Loucy (cell line): ENCODE results near the gene FANCE.

Experiments
- H2AFZ ChIP-seq: fragments of 200-600 bp; sonication (generic); 2 replicates; pipeline ENCODE4 v1.6.0; 2016; ENCODE audit warnings: antibody characterized with exemption, mild to moderate bottlenecking, low read length, moderate library complexity
- H3F3A ChIP-seq: fragments of 200-600 bp; 2 replicates; pipeline ENCODE4 v1.6.0; 2016; ENCODE audit warnings: antibody characterized with exemption, low read depth, mild to moderate bottlenecking
- H3K27me3 ChIP-seq: fragments of 200-600 bp; sonication (generic); 2 replicates; pipeline ENCODE4 v1.6.1; 2014; ENCODE audit warnings: low read length, mild to moderate bottlenecking; ENCODE audit not compliant: insufficient read depth, poor library complexity, severe bottlenecking
- H3K36me3 ChIP-seq: fragments of 200-600 bp; sonication (generic); 2 replicates; pipeline ENCODE4 v1.6.1; 2016; ENCODE audit warnings: low read length; ENCODE audit not compliant: insufficient read depth
- H3K4me1 ChIP-seq: fragments of 200-600 bp; sonication (generic); 2 replicates; pipeline ENCODE4 v1.5.1; 2014; ENCODE audit warnings: low read length, mild to moderate bottlenecking; ENCODE audit not compliant: insufficient read depth, poor library complexity, severe bottlenecking
- H3K4me2 ChIP-seq: fragments of 200-600 bp; sonication (generic); 2 replicates; pipeline ENCODE4 v1.6.0; 2014; ENCODE audit warnings: antibody characterized with exemption, low read length, low read depth, mild to moderate bottlenecking; ENCODE audit not compliant: poor library complexity, severe bottlenecking
- H3K4me3 ChIP-seq: fragments of 200-600 bp; sonication (generic); 2 replicates; pipeline ENCODE4 v1.5.1; 2014; ENCODE audit warnings: low read length, mild to moderate bottlenecking, mixed read lengths; ENCODE audit not compliant: poor library complexity, severe bottlenecking
- H3K79me2 ChIP-seq: fragments of 200-600 bp; sonication (generic); 2 replicates; pipeline ENCODE4 v1.6.1; 2014; ENCODE audit warnings: low read length; ENCODE audit not compliant: insufficient read depth
- H3K9ac ChIP-seq: fragments of 200-600 bp; sonication (generic); 2 replicates; pipeline ENCODE4 v1.6.0; 2014; ENCODE audit warnings: mild to moderate bottlenecking, low read depth, low read length, moderate library complexity; ENCODE audit not compliant: poor library complexity, severe bottlenecking
- H3K9me2 ChIP-seq: fragments of 200-600 bp; sonication (generic); replicated peaks from 2 replicates; pipeline ENCODE4 v1.6.1; 2016; ENCODE audit warnings: low read depth, low read length, mixed read lengths
- H3K9me3 ChIP-seq: fragments of 200-600 bp; sonication (generic); 2 replicates; pipeline ENCODE4 v1.6.1; 2014; ENCODE audit warnings: mild to moderate bottlenecking, antibody characterized with exemption, low read length, low read depth; ENCODE audit not compliant: insufficient read depth
- H4K20me1 ChIP-seq: fragments of 200-600 bp; sonication (generic); 2 replicates; pipeline ENCODE4 v1.6.0; 2014; ENCODE audit warnings: antibody characterized with exemption, low read length, mild to moderate bottlenecking; ENCODE audit not compliant: insufficient read depth, poor library complexity, severe bottlenecking
- EZH2phosphoT487 ChIP-seq: fragments of 200-600 bp; IDR thresholded peaks from 2 replicates; pipeline ENCODE4 v1.6.1; 2018; ENCODE audit warnings: antibody characterized with exemption, mild to moderate bottlenecking, moderate library complexity, borderline replicate concordance
- TF ChIP-seq, protein P1 (sequence below): fragments of 200-600 bp; sonication (generic); conservative IDR thresholded peaks from 2 replicates; pipeline ENCODE4 v1.5.1; 2014; ENCODE audit warnings: mild to moderate bottlenecking, antibody characterized with exemption, low read length

FANCE gene

DNA sequence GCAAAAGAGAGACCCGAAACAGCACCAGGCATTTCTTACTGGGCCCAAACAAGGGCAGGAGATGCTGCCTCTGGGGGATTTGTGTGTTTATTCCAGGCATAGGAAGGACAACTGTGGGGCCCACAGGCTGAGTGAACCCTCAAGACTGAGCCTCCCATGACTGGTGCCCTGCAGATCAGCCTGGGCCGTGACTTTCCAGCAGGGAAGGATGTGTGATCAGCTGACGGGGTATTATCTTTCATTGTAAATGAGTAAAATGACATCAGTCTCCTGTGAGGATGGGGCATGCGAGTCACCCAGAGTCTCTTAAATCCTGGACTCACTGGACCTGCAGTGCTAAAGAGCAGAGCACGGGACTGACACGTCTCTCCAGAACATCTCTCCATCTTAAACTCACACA, 48.6 kb downstream of the FANCE start:
- Histone ChIP-seq H3K4me1 (peaks cover 6% of the 10 kb centered on the region), H3K4me3 (no peak overlapping the region), H3K4me2 (no peak overlapping the region), H3K9me2 (no peaks in the 10 kb centered on the region), H3K79me2 (no peaks in the 10 kb centered on the region), H3K9me3 (no peaks in the 10 kb centered on the region), H3K27me3 (peaks cover 10% of the 10 kb centered on the region), H4K20me1 (no peaks in the 10 kb centered on the region), H3F3A (no peaks in the 10 kb centered on the region), H2AFZ (no peak overlapping the region), H3K9ac (no peak overlapping the region), H3K36me3 (no peaks in the 10 kb centered on the region)
- TF ChIP-seq EZH2phosphoT487: no peak
- TF ChIP-seq, protein P1, sequence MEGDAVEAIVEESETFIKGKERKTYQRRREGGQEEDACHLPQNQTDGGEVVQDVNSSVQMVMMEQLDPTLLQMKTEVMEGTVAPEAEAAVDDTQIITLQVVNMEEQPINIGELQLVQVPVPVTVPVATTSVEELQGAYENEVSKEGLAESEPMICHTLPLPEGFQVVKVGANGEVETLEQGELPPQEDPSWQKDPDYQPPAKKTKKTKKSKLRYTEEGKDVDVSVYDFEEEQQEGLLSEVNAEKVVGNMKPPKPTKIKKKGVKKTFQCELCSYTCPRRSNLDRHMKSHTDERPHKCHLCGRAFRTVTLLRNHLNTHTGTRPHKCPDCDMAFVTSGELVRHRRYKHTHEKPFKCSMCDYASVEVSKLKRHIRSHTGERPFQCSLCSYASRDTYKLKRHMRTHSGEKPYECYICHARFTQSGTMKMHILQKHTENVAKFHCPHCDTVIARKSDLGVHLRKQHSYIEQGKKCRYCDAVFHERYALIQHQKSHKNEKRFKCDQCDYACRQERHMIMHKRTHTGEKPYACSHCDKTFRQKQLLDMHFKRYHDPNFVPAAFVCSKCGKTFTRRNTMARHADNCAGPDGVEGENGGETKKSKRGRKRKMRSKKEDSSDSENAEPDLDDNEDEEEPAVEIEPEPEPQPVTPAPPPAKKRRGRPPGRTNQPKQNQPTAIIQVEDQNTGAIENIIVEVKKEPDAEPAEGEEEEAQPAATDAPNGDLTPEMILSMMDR: no peak

DNA sequence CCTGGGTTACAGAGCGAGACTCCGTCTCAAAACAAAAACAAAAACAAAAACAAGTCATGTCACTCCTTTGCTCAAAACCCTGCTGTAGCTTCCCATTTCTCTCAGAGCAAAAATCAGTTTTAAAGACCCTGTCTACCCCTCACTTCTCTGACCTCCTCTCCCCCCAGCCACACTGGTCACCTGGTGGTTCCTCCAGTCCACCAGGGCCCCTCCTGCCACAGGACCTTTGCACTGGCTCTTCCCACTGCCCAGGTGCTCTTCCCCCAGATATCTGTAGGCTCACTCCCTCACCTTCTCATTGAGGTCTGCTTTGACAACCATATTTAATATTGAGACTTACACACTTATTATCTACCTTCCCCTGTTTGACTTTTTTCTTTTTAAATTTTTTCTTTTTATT, 49.6 kb downstream of the FANCE start:
- H3K9me2 ChIP-seq: no peaks in the 10 kb centered on the region
- H3K4me2 ChIP-seq: no peak overlapping the region
- H3K4me1 ChIP-seq: peaks cover 6% of the 10 kb centered on the region
- peaks cover 10% of the 10 kb centered on the region for H3K27me3 ChIP-seq
- H3K9ac ChIP-seq: no peak overlapping the region
- H3K79me2 ChIP-seq: no peaks in the 10 kb centered on the region
- H3K36me3 ChIP-seq: no peaks in the 10 kb centered on the region
- H3K4me3 ChIP-seq: no peak overlapping the region
- TF ChIP-seq, protein P1: no peak
- TF ChIP-seq EZH2phosphoT487: no peak
- no peaks in the 10 kb centered on the region for H3F3A ChIP-seq
- H2AFZ ChIP-seq: no peak overlapping the region
- H3K9me3 ChIP-seq: no peaks in the 10 kb centered on the region
- H4K20me1 ChIP-seq: no peaks in the 10 kb centered on the region

DNA sequence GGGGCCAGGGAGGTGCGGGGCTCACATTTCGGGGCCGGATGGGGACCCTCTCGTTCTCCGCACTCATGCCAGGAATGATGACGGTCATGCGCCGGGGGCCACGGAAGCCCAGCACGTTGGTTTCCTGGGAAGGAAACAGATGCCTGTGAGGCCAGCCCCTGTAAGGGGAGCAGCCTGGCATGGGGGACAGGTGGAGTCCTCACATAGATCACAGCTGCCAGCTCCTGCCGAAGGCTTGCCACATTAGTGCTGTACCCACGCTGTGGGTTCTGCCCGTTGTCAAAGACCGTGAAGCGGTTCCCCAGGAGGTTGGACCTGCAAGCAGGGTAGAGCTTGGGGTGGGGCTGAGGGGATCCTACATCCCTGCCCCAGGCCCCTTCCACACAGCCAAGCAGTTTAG, 51.4 kb downstream of the FANCE start:
- Histone ChIP-seq H3K4me2 (no peak overlapping the region), H3K9me2 (no peaks in the 10 kb centered on the region), H3K4me1 (no peaks in the 10 kb centered on the region), H3K4me3 (no peak overlapping the region), H3F3A (no peaks in the 10 kb centered on the region), H3K27me3 (no peaks in the 10 kb centered on the region), H3K36me3 (no peaks in the 10 kb centered on the region), H3K9ac (no peak overlapping the region), H4K20me1 (no peaks in the 10 kb centered on the region), H2AFZ (no peak overlapping the region; the same call in 1 of the 2 replicates), H3K79me2 (no peaks in the 10 kb centered on the region), H3K9me3 (no peaks in the 10 kb centered on the region)
- TF ChIP-seq EZH2phosphoT487: no peak
- TF ChIP-seq, protein P1: no peak
